ENCODE measurements around the gene TMEM51. TPM values are rescaled to one million over a fixed set of nuclear protein-coding genes. Genes with fewer than 3 reads are reported as not detected.
A peak's percentile ranks its signal among the peaks of the same experiment; 100 is the strongest.

Gene TMEM51
- total and polyA plus RNA-seq, 9 of the 15 experiments (the other 6 are each of a cell fraction or from before 2014, with no cell fraction given), result 0.06 to 1.4 (median 0.58) TPM

- Histone ChIP-seq H3K36me3 (ENCODE audit: control insufficient read depth, insufficient read depth, low read length) (no peaks in the 10 kb centered on the region), H3K9me3 (replicated peaks; ENCODE audit: control insufficient read depth, insufficient read depth, low read depth, low read length) (no peaks in the 10 kb centered on the region), H3K4me1 (replicated peaks in 1 of 2; ENCODE audit: control insufficient read depth in 2 of 2, insufficient read depth in 2 of 2, low read length in 2 of 2) (no peaks in the 10 kb centered on the region; a peak in 1 of 5 replicates), H3K9ac (ENCODE audit: insufficient read depth in 1 of 2, low read depth in 2 of 2, low read length in 2 of 2) (no peak overlapping the region), H3K4me2 (ENCODE audit: insufficient read depth, low read length) (no peak overlapping the region), H3K27me3 (ENCODE audit: control insufficient read depth in 2 of 2, insufficient read depth in 2 of 2, low read length in 2 of 2) (peaks cover 41 to 74% of the 10 kb centered on the region in 2 experiments), H3K79me2 (ENCODE audit: control insufficient read depth, insufficient read depth, low read length) (no peaks in the 10 kb centered on the region), H3K9me1 (ENCODE audit: control insufficient read depth, insufficient read depth, low read length) (no peaks in the 10 kb centered on the region), H2AFZ (ENCODE audit: low read depth, low read length) (no peak overlapping the region), H3K27ac (ENCODE audit: extremely low read depth, low read depth, low read length) (no peak overlapping the region), H3K4me3 (no peak overlapping the region), H4K20me1 (replicated peaks; ENCODE audit: control insufficient read depth, insufficient read depth, low read length) (peaks cover 3% of the 10 kb centered on the region; the same call in 1 of the 2 replicates)
- ChIA-PET CTCF (ENCODE audit: low intra/inter-chr PET ratio) (no interaction called here), POLR2A (interaction anchor here (0.6 to 1.3 kb wide), 6 partner anchors 12 to 554 kb away, joined by 3 read pairs; no protein-coding TSS in a partner anchor)
- DNase-seq (ENCODE audit: extremely low read depth in 1 of 4, low spot score in 3 of 4) (no peak), ATAC-seq (no peak), FAIRE-seq (no peak)
- TF ChIP-seq GATA2 (CRISPR knock-in tag; IDR thresholded peaks at IDR 0.05) (no peak), TCFL5 (CRISPR knock-in tag; conservative IDR thresholded peaks at IDR 0.05) (no peak), CEBPB (tag; IDR thresholded peaks at IDR 0.05) (no peak), ZNF121 (CRISPR knock-in tag; conservative IDR thresholded peaks at IDR 0.05) (peak; percentile 29; the same call in 1 of the 2 replicates)
- under 1% methylated on average over 12 of the region's 12 CpGs for WGBS (ENCODE audit: insufficient coverage, low coverage, missing lambda C conversion rate)
- intact Hi-C loops (cut with micrococcal nuclease) (no loop called here), in situ Hi-C loops (cut with MboI) (no loop called here)
- BruUV-seq (replicated peaks), result no TSS peak
Measured at GRCh38 chr1:15205586-15206346, 52.2 kb downstream of the TMEM51 start.
